Breast epithelium (tissue), 4 donors: ENCODE data around the gene NNT. TPM values are rescaled to one million over a fixed set of nuclear protein-coding genes. Genes with fewer than 3 reads are reported as not detected.
A peak's percentile ranks its signal among the peaks of the same experiment; 100 is the strongest.

ENCODE experiments used
- DNase-seq, 2 donors: peaks; one replicate each; pipeline ENCODE4 v3.0.0-alpha.2; 2019; ENCODE audit warnings: low spot score in 2 of 2
- H3K27ac ChIP-seq, 2 donors: fragments of 200-600 bp; sonication (generic) in 1 of 2; one replicate each; pipeline ENCODE4 v1.5.1; 2016 to 2019; ENCODE audit warnings: mild to moderate bottlenecking in 1 of 2
- H3K27me3 ChIP-seq, 2 donors: fragments of 200-600 bp; sonication (generic) in 1 of 2; one replicate each; pipeline versions ENCODE4 v1.5.1 to v1.6.0; 2017 to 2019; ENCODE audit warnings: control low read depth in 1 of 2, mild to moderate bottlenecking in 1 of 2
- H3K36me3 ChIP-seq: fragments of 200-600 bp; one replicate; pipeline ENCODE4 v1.5.1; 2019
- H3K4me1 ChIP-seq, 2 donors: fragments of 200-600 bp; sonication (generic); one replicate each; pipeline ENCODE4 v1.5.1; 2016 to 2019; ENCODE audit warnings: control low read depth in 1 of 2
- H3K4me3 ChIP-seq, 3 donors: fragments of 200-600 bp; sonication (generic); 1 replicate in 2 of 3; 2 replicates in 1 of 3; pipeline ENCODE4 v1.5.1; 2016 to 2019; ENCODE audit warnings: mild to moderate bottlenecking in 3 of 3, moderate library complexity in 2 of 3
- H3K9me3 ChIP-seq, 2 donors: fragments of 200-600 bp; sonication (generic) in 1 of 2; one replicate each; pipeline ENCODE4 v1.5.1; 2016 to 2019; ENCODE audit warnings: control low read depth in 1 of 2
- POLR2A ChIP-seq: fragments of 450-650 bp; IDR thresholded peaks from one replicate; pipeline ENCODE4 v1.6.1; 2016; ENCODE audit warnings: antibody characterized with exemption, mild to moderate bottlenecking, moderate library complexity
- POLR2AphosphoS5 ChIP-seq, 3 donors: sonication (generic); formaldehyde crosslinking; IDR thresholded peaks; one replicate each; pipeline ENCODE4 v1.6.1; 2017; ENCODE audit warnings: antibody characterized with exemption in 3 of 3
- intact Hi-C: fragments of 100-400 bp; cut with DNase I; formaldehyde crosslinking; loops from one replicate; pipeline ENCODE4 v1.15.1; 2023; ENCODE audit warnings: low total_unique reads
- total RNA-seq, 3 donors: library from RNA; depleted of rRNA; stranded (reverse); fragments of >200 nt; gene quantifications; one replicate each; pipeline ENCODE4 v1.1.0, GENCODE V29; 2016
- TF ChIP-seq, protein P1 (sequence below), 3 donors: fragments of 450-650 bp; IDR thresholded peaks; one replicate each; pipeline ENCODE4 v1.5.1; 2016 to 2017; ENCODE audit warnings: antibody characterized with exemption in 3 of 3, mild to moderate bottlenecking in 3 of 3, moderate library complexity in 3 of 3

NNT gene
- total RNA-seq, 3 donors from 2014 or later, result 30.2 to 137 (median 39.2) TPM

DNA sequence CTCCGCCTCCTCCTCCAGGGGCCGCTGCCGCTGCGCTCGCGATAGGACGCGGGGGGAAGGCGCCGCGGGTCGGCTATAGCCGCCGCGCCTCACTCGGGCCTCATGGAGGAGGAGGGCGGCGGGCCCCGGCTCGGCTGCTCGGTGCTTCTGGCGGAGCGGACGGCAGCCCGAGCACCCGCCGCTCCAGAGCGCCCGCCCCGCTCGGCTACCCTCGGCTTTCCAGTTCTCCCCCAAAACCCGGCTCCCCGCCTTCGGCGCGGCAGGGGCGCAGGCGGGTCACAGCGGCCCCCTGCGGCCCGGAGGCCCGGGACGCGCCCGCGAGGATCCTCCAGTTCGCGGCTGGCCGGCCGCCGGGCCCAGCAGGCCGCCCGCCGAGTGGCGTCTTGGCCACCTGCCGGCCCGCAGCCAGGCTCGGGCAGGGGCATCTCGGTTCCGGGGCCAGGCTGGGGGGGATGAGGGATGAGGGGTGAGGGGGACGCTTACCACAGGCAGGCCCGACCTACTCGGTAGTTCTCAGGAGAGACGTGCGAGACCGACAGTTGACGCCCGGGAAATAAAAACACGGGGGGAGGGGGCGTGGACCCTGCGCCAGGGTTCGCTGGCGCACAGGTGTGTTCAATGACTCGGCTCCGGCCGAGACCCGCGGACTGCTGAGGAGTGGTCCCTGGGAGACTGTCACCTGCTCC, 46.0 kb upstream of the NNT start, which contains the start of gene PAIP1:
Gene PAIP1, minus strand, starts transcription at position 221 of the 686 bp plus-strand sequence. CDS start 231 bp downstream, outside the sequence.
- TF ChIP-seq POLR2A (no peak), POLR2AphosphoS5 (IDR thresholded peaks at IDR 0.05) (peak in 1 of 3 donors; percentile 40)
- TF ChIP-seq, protein P1, sequence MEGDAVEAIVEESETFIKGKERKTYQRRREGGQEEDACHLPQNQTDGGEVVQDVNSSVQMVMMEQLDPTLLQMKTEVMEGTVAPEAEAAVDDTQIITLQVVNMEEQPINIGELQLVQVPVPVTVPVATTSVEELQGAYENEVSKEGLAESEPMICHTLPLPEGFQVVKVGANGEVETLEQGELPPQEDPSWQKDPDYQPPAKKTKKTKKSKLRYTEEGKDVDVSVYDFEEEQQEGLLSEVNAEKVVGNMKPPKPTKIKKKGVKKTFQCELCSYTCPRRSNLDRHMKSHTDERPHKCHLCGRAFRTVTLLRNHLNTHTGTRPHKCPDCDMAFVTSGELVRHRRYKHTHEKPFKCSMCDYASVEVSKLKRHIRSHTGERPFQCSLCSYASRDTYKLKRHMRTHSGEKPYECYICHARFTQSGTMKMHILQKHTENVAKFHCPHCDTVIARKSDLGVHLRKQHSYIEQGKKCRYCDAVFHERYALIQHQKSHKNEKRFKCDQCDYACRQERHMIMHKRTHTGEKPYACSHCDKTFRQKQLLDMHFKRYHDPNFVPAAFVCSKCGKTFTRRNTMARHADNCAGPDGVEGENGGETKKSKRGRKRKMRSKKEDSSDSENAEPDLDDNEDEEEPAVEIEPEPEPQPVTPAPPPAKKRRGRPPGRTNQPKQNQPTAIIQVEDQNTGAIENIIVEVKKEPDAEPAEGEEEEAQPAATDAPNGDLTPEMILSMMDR (IDR thresholded peaks at IDR 0.05), result peak in 1 of 3 donors; percentile 49
- no peaks in the 10 kb centered on the region for H3K9me3 ChIP-seq
- H3K27me3 ChIP-seq, result no peaks in the 10 kb centered on the region
- DNase-seq, result peak; percentile 57 to 81
- H3K27ac ChIP-seq, result peak within 1 kb of the TSS; percentile 95 to 97
- H3K4me3 ChIP-seq, result peak within 1 kb of the TSS; percentile 76 to 95 (median 83)
- H3K4me1 ChIP-seq, result peaks cover 0 to 9% of the 10 kb centered on the region in 2 donors
- no peaks in the 10 kb centered on the region for H3K36me3 ChIP-seq
- intact Hi-C loops, result no loop called here

DNA sequence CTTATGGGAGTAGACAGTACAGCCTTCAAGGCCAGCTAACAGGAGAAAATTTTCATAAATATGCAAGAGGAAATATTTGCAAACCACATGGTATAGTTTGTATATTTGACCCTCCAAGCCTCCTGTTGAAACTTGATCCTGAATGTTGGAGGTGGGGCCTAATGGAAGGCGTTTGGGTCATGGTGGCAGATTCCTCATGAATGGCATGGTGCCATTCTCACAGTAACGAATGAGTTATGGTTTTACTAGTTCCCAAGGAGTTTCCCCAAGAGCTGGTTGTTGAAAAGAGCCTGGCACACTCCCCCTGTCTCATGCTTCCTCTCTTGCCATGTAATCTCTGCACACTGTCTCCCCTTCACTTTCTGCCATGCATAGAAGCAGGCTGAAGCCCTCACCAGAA, 42.9 kb upstream of the NNT start:
- peaks cover 0 to 2% of the 10 kb centered on the region in 2 donors for H3K4me1 ChIP-seq
- intact Hi-C loops, result no loop called here
- no peak overlapping the region for H3K4me3 ChIP-seq
- H3K27me3 ChIP-seq, result no peaks in the 10 kb centered on the region
- TF ChIP-seq POLR2AphosphoS5 (IDR thresholded peaks at IDR 0.05) (no peak), POLR2A (no peak)
- TF ChIP-seq, protein P1 (IDR thresholded peaks at IDR 0.05), result no peak
- no peaks in the 10 kb centered on the region for H3K36me3 ChIP-seq
- no peak for DNase-seq
- no peaks in the 10 kb centered on the region for H3K9me3 ChIP-seq
- H3K27ac ChIP-seq, result no peak overlapping the region

DNA sequence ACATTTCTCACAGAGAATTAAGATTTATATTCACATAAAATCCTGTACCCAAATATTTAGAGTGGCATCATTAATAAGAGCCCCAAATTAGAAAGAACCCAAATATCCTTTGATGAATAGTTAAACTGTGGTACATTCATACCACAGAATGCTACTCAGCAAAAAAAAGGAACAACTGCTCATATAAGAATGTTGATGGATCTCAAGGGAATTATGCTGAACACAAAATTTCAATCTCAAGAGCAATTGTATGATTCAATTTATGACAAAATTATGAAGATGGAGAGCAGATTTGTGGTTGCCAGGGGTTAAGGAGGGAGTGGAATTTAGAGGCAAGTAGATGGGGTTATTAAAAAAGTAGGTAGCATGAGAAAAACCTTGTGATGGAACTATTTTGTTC, 41.6 kb upstream of the NNT start:
- no peaks in the 10 kb centered on the region for H3K4me1 ChIP-seq
- no peak overlapping the region for H3K4me3 ChIP-seq
- TF ChIP-seq POLR2A (no peak), POLR2AphosphoS5 (IDR thresholded peaks at IDR 0.05) (no peak)
- TF ChIP-seq, protein P1 (IDR thresholded peaks at IDR 0.05), result no peak
- H3K36me3 ChIP-seq, result no peaks in the 10 kb centered on the region
- no peak overlapping the region for H3K27ac ChIP-seq
- no peaks in the 10 kb centered on the region for H3K27me3 ChIP-seq
- intact Hi-C loops, result no loop called here
- DNase-seq, result no peak
- no peaks in the 10 kb centered on the region for H3K9me3 ChIP-seq

DNA sequence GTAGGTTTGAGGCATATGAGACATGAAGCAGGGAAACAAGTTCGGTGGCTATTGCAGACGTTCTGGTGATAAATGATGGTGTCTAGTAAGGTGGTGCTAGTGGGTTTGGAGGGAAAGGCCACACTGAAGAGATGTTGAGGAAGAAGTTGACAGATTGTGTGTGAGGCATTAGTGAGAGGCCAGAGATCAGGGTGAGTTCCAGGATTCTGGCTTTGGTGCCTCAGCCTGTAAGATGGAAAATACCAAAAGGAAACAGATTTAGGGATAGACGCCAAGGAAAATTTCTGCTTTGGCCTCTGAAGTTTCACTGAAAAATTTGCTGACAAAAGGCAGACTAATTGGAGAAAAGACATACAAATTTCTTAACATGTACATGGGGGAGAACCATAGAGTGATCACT, 39.7 kb upstream of the NNT start:
- no peak overlapping the region for H3K27ac ChIP-seq

More for the DNA sequence above, 39.7 kb upstream of the NNT start:
- H3K4me1 ChIP-seq, result no peaks in the 10 kb centered on the region
- H3K4me3 ChIP-seq, result no peak overlapping the region
- DNase-seq, result no peak
- TF ChIP-seq POLR2AphosphoS5 (IDR thresholded peaks at IDR 0.05) (no peak), POLR2A (no peak)
- TF ChIP-seq, protein P1 (IDR thresholded peaks at IDR 0.05), result no peak
- no peaks in the 10 kb centered on the region for H3K9me3 ChIP-seq
- intact Hi-C loops, result no loop called here
- no peaks in the 10 kb centered on the region for H3K36me3 ChIP-seq
- no peaks in the 10 kb centered on the region for H3K27me3 ChIP-seq
